HG02798 (cell line): ENCODE data around the gene ALG14.
"Not testable (repeated sequence)": the region's sequence is repeated elsewhere in the genome, so short reads cannot be mapped to it uniquely, and the experiment has no call there.

Experiments
- ATAC-seq: cut with Tn5 transposase; IDR thresholded peaks from one replicate; pipeline ENCODE4 v1.9.1; 2021; ENCODE audit warnings: mild to moderate bottlenecking; ENCODE audit not compliant: unreplicated experiment, poor library complexity

The ALG14 gene

GRCh38 chr1:95047624-95048023 lies 25.1 kb downstream of the ALG14 start:
- not testable (repeated sequence) for ATAC-seq

GRCh38 chr1:95046359-95046758 lies 26.4 kb downstream of the ALG14 start:
- no peak for ATAC-seq

DNA sequence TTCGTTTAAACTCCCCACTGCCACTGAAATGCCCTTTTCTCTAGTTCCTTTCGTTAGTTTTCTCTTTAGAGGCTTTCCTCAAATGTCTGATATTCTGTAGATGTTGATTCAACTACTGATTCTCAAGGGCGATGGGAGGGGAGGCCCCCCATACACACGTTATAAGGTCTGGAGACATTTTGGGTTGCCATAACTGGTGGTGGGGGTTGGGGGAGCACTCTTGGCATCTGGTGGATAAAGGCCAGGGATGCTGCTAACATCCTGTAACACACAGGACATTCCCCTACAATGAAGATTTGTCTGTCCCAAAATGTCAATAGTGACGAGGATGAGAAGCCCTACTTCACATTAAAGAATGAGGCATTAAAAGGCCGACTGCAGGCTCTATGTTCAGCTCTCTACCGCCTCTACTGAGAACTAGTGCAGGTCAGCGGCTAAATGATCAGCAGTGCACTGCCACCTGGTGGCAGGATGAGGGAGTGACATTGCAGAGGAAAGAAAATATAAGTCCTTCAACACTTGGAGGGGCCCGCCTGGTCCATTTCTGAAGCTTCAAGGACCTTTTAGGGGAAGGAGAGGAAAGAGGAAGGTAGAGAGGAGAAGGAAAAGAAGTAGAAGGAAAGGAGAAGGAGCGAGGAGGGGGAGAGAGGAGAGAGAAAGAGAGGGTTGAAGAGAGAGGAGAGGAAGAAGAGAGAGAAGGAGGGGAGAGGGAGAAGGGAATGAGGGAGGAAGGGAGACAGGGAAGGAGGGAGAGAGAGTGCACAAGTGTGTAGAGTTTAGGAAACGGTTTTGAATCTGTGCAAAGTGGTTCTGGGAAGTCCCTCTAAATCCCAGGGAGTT lies 29.4 kb downstream of the ALG14 start:
- ATAC-seq = peak; percentile 96

DNA sequence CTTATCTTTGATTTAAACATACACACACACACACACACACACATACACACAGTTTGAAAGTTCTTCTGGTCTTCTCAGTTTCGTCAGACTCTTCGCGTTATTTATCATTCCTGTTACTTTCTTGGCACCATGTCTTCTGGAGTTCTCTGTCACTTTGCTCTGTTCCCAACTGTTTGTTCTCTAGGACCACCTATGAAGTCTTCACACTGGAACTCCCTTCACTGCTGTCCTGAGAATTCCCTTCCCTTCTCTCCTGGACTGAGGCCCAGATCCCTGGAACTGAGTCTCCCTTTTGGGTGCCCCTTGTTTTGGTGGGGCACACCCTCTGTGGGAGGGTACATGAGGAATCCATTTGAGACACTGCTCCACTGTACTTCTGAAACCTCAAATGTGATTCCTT lies 30.5 kb downstream of the ALG14 start:
- no peak for ATAC-seq

DNA sequence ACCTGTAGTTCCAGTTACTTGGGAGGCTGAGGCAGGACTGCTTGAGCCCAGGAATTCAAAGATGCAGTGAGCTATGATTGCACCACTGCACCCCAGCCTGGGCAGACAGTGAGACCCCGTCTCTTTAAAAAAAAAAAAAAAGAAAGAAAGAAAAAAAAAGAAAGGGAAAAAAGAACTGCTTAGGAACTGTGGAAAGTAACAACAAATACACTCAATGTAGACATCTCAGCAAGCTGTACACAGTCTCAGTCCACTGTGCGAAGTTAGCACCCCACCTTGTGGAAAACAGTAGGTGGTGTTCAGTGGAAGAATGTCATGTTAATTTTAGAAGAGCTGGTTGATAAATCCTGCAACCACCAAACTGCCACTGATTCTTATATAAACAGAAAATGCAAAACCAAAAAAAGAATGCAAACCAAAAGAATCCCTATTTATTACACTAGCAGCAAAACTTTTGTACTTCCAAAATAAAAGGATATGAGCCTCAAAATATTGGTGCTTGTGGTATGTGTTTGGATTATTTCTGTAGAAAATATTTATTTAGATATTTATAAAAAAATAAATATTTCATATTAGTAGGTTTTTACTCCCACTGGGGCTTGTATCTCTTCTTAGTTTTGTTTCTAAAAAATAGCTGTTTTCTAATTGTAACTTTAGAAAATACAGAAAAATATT lies 31.1 kb downstream of the ALG14 start:
- peak; percentile 62 for ATAC-seq

DNA sequence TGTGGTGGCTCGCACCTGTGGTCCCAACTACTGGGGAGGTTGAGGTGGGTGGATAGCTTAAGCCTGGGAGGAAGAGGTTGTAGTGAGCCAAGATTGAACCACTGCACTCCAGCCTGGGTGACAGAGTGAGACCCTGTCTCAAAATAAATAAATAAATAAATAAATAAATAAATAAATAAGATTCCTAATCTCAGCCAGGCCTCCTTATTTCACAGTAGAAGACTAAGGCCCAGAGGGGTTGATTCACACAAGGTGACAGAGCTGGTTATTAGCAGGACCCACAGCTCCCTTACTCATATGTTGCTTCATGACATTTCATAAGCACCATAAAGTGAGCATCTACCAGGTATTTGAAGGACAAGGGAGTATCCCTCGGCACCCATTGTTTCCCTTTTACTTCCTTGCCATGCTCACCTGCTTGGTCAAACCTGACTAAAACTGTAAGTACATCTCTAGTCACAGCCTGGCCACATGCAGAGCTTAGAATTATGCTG lies 32.7 kb downstream of the ALG14 start:
- ATAC-seq = no peak

DNA sequence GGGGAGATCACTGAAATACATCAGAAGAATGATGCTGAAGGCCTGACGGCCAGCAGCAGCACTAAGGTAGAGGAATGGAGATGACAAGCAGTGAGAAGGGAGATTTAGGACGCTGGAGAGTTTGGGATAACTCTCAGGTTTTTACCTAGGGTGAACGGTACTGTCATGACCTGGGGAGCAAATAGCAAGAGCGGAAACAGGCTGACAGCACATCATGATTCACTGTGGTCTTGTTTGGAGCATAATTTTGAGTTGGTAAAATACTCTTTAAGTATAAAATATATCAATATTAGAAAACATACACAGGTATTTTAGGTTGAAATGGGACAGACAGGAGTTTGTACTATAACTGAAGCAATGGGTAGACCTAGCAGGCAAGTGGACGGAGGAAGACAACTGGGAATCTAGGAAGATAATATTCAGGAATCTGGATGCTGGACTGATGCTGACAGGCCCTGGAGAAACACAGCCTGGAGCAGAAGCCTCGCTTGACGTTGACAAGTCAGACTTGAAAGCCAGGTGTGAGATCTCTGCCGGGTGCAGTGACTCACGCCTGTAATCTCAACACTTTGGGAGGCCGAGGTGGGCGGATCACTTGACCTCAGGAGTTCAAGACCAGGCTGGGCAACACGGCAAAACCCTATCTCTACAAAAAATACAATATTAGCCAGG lies 33.3 kb downstream of the ALG14 start:
- ATAC-seq = no peak

- ATAC-seq = no peak
These were observed 37.2 kb downstream of the ALG14 start for GRCh38 chr1:95035536-95035935.

- no peak for ATAC-seq
These were observed 38.2 kb downstream of the ALG14 start for GRCh38 chr1:95034506-95034905.

DNA sequence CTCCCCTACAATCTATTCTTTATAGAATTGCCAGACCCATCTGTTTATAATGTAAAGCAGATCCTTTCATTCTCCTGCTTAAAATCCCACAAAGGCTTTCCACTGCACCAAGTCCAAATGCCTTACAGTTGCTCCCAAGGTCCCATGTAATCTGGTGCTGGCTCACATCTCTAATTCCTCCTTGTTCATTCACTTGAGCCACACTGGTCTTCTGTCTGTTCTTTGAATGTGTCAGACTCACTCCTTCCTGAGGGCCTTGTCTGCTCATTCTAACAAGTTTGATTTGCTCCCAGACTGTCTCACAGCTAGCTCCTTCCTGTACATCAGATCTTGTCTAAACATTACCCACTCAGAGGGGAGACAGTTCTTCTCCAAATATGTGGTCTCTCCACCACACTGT lies 38.9 kb downstream of the ALG14 start:
- ATAC-seq = no peak

DNA sequence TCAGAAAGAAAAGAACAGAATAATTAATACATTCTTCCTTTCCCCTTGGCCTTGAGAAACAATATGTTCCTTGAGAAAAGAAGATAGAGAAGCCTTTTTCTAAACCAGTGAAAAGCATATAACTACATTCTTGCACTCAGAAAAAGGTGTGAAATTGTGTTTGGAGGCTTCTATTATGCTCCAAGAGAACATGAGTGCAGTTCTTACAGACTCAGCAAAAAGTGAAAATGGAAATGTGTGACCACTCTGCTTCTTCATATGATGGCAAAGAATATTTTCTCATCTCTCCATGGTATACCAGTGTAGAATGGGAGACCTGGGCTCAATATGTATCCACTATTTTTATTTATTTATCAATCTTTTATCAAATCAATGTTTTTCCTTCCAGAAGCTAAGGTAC lies 43.2 kb downstream of the ALG14 start:
- ATAC-seq = no peak

DNA sequence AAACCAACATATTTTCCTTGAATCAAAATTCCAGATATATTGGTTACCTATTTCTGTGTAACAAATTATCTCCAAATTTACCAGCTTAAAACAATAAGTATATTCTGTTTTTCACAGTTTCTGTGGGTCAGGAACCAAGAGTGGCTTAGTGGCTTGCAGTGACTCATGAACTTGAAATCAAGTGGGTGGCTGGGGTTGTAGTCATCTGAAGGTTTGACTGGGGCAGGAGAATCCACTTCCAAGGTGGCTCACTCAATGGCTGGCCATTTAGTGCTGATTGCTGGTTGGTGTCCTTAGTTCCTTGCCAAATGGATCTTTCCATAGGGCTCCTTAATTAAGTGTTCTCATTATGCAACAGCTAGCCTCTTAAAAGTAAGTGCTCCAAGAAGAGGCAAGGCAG lies 43.8 kb downstream of the ALG14 start:
- ATAC-seq = no peak

- ATAC-seq = no peak
These were observed 45.7 kb downstream of the ALG14 start for GRCh38 chr1:95027046-95027445.

- no peak for ATAC-seq
These were observed 49.2 kb downstream of the ALG14 start for GRCh38 chr1:95023399-95024043.

DNA sequence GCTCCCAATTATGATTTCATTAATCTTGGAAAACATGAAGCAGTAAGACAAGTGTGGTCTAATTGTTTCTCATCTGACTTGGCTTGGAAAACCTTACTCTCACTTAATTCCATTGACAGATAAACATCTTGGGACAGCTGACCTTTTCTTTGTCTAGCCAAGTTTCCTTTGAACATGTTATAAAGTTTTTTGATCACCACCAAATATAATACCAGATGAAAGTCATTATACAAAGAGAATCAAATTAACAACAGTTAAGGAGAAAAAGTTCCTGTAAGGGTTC lies 50.2 kb downstream of the ALG14 start:
- ATAC-seq = no peak

DNA sequence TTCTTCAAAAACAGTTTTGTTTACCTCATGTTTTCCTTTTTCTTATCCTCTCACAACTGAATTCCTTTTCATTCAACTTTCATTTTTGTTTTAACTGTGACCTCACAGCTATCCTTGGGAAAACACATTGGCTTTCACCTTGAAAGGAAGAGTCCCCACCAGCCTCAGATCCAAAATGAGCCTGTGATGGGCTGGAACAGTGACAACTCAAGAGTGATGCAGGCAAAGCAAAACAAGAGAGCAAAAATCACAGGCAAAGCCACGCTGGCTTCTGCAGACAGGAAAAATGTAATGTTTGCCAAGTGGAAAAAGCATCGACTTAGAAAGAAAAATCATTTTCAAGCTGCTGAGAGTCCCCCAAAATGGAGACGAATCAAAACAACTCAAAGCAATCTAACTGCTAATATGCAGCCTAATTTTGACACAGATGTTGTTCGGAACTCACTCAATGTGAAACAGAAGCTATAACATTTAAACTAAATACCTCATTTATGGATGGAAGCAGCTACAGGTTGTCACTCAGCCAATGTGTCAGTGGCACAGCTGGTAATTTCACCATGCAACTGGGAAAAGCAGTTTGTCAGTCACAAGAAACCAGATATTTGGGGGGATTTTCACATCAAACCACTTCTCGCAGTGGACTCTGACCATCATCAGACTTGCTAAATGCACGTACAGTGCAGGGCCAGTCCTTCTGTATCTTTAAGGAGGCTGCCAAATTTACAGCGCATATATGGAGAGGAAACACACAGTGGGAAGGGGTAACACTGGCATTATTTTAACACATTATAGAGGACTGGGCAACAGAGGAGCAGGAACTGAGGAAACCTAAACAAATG lies 50.7 kb downstream of the ALG14 start:
- no peak for ATAC-seq

- no peak for ATAC-seq
These were observed 51.6 kb downstream of the ALG14 start for GRCh38 chr1:95021119-95021518.

DNA sequence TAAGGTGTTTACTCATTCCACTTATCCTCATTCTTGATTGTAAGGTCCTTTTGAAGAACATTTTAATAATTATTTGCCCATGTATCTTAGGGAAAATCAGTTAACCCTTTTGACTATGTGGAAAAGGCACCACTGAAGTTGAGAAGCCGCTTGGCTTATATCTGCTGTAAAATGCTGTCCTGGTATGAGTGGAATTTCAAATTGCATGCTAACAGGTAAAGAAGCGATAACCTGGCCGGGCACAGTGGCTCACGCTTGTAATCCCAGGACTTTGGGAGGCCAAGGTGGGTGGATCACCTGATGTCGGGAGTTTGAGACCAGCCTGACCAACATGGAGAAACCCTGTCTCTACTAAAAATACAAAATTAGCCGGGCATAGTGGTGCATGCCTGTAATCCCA lies 53.3 kb downstream of the ALG14 start:
- ATAC-seq = not testable (repeated sequence)

GRCh38 chr1:95018602-95019369 lies 54.0 kb downstream of the ALG14 start:
- ATAC-seq = no peak
